Activated CD4-positive, alpha-beta T cell treated with anti-CD3 and anti-CD28 coated beads, Interleukin-2, amount 10 ng/mL, durations not matched to agents 24 days and 14 days (primary cell): ENCODE data around the gene EIF4A3. TPM values are rescaled to one million over a fixed set of nuclear protein-coding genes. Genes with fewer than 3 reads are reported as not detected.

Source experiments
- DNase-seq: peaks from one replicate; pipeline ENCODE4 v3.0.0; 2022
- H3K27ac Mint-ChIP-seq: one replicate; pipeline ENCODE4 v1.8.0; 2022; ENCODE audit warnings: mild to moderate bottlenecking, mixed read lengths
- H3K27me3 Mint-ChIP-seq: one replicate; pipeline ENCODE4 v1.8.0; 2022; ENCODE audit warnings: mixed read lengths
- H3K36me3 Mint-ChIP-seq: one replicate; pipeline ENCODE4 v1.8.0; 2022; ENCODE audit warnings: low read depth, mild to moderate bottlenecking, mixed read lengths
- H3K4me1 Mint-ChIP-seq: one replicate; pipeline ENCODE4 v1.8.0; 2021; ENCODE audit warnings: mixed read lengths
- H3K4me3 Mint-ChIP-seq: one replicate; pipeline ENCODE4 v1.8.0; 2022; ENCODE audit warnings: mild to moderate bottlenecking, moderate library complexity, mixed read lengths
- H3K9me3 Mint-ChIP-seq: one replicate; pipeline ENCODE4 v1.8.0; 2021; ENCODE audit warnings: mixed read lengths
- intact Hi-C: fragments of 100-400 bp; cut with micrococcal nuclease; formaldehyde crosslinking; loops from one replicate; pipeline ENCODE4 v1.15.1; 2023
- total RNA-seq: library from RNA; stranded (reverse); gene quantifications from 2 replicates; pipeline ENCODE4 v1.2.3, GENCODE V29; 2022

EIF4A3 gene
- total RNA-seq, 1 donor from 2014 or later = 192 TPM

DNA sequence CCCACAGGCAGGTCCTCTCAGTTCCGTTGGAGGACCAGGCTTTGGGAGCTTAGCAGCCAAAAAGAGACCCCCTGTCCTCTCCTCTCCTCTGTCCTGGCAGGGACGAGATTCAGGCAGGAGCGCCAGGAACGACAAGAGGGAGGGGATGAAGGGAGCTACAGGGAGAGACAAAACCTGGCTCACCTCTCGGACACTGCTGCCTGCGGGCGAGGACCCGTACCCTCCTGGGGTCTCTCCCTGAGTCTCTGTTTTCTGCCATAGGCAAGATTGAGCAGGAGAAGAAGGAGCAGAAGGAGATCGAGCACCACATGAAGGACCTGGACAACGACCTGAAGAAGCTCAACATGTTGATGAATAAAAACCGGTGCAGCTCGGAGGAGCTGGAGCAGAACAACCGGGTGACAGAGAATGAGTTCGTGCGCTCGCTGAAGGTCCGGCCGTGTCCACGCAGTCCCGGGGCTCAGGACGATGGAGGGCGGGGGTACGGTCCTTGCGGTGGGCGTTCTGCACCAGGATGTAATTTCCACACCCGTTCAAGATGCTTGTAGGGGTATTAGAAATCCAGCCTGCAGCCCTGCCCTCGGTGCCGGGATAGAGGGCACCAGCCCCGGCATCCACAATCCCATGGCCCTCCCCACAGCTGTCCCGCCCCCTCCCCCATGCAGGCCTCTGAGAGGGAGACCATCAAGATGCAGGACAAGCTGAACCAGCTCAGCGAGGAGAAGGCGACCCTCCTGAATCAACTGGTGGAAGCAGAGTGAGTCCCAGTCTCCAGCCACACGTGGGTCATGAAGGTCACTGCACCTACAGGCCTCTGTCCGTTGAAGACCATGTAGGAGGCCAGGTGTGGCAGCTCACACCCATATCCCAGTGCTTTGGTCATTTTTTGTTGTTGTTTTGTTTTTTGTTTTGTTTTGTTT lies 59.3 kb downstream of the EIF4A3 start:
- H3K36me3 Mint-ChIP-seq = no peaks in the 10 kb centered on the region
- DNase-seq = no peak
- no peak overlapping the region for H3K4me3 Mint-ChIP-seq
- peaks cover 2% of the 10 kb centered on the region for H3K4me1 Mint-ChIP-seq
- H3K27me3 Mint-ChIP-seq = peaks cover 6% of the 10 kb centered on the region
- intact Hi-C loops = no loop called here
- no peaks in the 10 kb centered on the region for H3K9me3 Mint-ChIP-seq
- H3K27ac Mint-ChIP-seq = no peak overlapping the region

DNA sequence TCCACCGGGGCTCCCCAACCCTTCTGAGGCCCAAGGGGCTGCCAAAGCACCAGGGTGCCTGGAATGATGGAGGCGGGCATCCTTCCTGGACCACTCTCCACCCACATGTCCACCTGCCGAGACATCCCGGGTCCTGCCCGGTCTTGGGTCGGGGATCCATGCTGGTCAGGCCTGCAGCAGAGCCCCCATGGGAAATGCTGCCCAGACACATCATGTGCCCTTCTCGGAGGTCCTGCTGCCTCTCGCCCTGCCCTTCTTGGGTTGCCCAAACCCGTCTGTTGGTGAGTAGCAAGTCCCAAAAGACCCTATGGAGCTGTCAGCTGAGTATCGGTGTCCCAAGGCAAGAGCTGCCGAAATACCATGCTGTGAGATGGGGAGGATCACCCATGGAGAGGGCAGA lies 60.3 kb downstream of the EIF4A3 start:
- no peak for DNase-seq
- Mint-ChIP-seq H3K9me3 (no peaks in the 10 kb centered on the region), H3K4me1 (peaks cover 2% of the 10 kb centered on the region), H3K27ac (no peak overlapping the region), H3K36me3 (no peaks in the 10 kb centered on the region), H3K27me3 (peaks cover 4% of the 10 kb centered on the region), H3K4me3 (no peak overlapping the region)
- intact Hi-C loops = no loop called here

DNA sequence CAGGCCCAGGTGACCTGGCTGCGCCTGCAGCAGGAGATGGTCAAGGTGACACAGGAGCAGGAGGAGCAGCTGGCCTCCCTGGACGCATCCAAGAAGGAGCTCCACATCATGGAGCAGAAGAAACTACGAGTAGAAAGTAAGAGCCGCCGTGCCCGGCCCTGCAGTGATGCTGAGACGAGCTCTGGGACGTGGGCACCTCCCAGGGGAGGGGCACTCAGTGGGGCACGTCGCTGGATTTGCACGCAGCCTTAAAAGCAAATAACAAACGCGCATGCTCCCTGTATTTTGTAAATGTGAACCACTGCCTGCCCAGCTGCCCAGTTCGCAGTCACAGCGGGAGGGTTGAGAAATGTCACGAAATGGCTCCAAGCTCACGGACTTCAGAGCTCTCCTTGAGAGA lies 60.8 kb downstream of the EIF4A3 start:
- DNase-seq = no peak
- no peaks in the 10 kb centered on the region for H3K9me3 Mint-ChIP-seq
- peaks cover 2% of the 10 kb centered on the region for H3K27me3 Mint-ChIP-seq
- intact Hi-C loops = no loop called here
- no peaks in the 10 kb centered on the region for H3K36me3 Mint-ChIP-seq
- no peak overlapping the region for H3K4me3 Mint-ChIP-seq
- H3K27ac Mint-ChIP-seq = no peak overlapping the region
- H3K4me1 Mint-ChIP-seq = peaks cover 2% of the 10 kb centered on the region

DNA sequence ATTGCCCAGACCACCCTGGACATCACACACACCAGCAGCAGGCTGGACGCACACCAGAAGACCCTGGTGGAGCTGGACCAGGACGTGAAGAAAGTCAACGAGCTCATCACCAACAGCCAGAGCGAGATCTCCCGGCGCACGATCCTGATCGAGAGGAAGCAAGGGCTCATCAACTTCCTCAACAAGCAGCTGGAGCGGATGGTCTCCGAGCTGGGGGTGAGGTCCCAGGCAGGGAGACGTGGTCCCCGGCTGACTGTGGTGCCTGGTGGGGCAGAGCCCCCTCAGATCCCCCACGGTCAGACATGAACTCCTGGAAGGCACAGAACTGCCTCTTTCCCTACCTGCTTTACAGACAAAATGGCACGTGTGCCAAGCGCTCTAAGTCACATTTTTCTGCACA lies 62.2 kb downstream of the EIF4A3 start:
- Mint-ChIP-seq H3K4me3 (no peak overlapping the region), H3K27me3 (no peaks in the 10 kb centered on the region), H3K36me3 (no peaks in the 10 kb centered on the region), H3K27ac (no peak overlapping the region), H3K9me3 (no peaks in the 10 kb centered on the region), H3K4me1 (peaks cover 2% of the 10 kb centered on the region)
- intact Hi-C loops = loop anchor here (5.0 kb wide), 1 partner anchor 168 kb away; no protein-coding TSS in a partner anchor
- DNase-seq = no peak

Other genes with a start within 250 kb of the EIF4A3 start
- 1.4 and 1.9 TPM in 2 replicates for gene TBC1D16, start 111.3 kb downstream of the EIF4A3 start, total RNA-seq
- 0.37 and 0.54 TPM in 2 replicates for gene CCDC40, start 110.5 kb downstream of the EIF4A3 start, total RNA-seq
- 17.9 and 20.7 TPM in 2 replicates for gene GAA, start 45.5 kb downstream of the EIF4A3 start, total RNA-seq
- gene CARD14, start 22.9 kb upstream of the EIF4A3 start, total RNA-seq = not detected in 2 replicates
- gene SGSH, start 73.2 kb upstream of the EIF4A3 start, total RNA-seq = 20.5 and 22.5 TPM in 2 replicates
- 4.3 and 6.2 TPM in 2 replicates for gene SLC26A11, start 73.3 kb upstream of the EIF4A3 start, total RNA-seq
- gene RNF213, start 113.7 kb upstream of the EIF4A3 start, total RNA-seq = 238 and 264 TPM in 2 replicates